HUDEP-2 (cell line): Measurements from ENCODE around the gene RHCG.

Experiments used
- DNase-seq, 76 experiments: peaks; one replicate each; lab custom pipeline; 2025; ENCODE audit not compliant: unreplicated experiment in 76 of 76; lab: John Stamatoyannopoulos, UW

The RHCG gene

DNA sequence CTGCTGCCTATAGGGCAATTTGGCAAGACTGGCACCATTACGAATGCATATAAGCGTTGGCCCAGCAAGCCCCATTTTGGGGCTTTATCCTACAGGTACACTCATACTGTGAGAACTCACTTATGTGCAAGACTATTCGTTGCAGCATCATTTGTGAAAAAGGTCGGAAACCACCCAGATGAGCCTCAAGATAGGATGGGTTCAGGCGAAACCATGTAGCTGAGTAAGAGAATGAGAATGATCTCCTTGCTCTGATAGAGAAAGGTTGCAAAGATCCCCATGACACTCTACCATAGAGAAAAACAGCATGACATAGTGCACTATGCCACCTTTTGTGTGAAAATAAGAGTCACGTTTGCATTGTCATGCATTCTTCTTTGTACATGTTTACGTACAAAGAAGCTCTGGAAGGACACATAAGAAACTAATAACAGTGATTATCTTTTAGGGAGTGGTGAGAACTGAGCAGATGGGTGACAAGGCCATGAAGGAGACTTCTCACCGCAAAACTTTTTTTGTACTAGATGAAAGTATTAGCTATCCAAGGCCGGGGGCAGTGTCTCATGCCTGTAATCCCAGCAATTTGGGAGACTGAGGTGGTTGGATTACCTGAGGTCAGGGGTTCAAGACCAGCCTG is 50.0 kb downstream of the RHCG start:
- DNase-seq: no peak

DNA sequence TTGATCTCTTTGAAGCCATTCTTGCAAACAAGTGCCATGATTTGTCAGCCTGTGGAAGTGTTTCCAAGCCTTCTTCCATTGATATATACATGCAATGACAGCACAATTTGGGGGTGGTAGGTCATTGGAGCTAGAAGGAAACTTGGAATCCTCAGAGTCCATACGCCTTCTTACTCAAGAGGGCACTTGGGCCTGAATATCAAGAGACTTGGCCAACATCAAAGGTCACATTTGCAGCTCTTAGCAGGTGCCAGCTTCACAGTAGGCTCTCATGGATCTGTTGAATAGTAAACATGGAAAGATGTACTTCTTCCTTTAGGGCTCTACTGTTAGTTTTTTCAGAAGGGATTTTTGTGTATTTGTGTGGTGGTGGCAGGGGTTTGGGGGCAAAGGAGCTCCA is 50.9 kb downstream of the RHCG start:
- no peak for DNase-seq

GRCh38 chr15:89444241-89445225 is 51.9 kb downstream of the RHCG start:
- DNase-seq: no peak

DNA sequence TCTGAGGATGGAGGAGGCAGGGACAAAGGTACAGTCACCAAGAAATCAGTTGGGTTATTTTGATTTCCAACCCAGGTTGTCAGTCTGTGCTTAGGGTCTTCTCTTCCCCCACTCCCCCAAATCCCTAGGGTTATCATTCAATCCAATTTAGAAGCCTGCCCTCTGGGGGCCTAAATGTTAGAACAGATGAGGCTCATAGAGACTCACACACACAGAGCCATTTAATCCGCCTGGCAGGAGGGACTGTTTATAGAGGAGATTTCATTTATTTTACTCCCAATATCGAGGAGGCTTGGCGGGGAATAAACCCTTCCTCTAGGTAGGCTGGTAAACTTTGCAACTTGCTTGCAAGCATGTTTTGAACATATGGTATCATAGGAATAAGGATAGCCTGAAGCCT is 52.8 kb downstream of the RHCG start:
- no peak for DNase-seq

GRCh38 chr15:89442671-89443307 is 53.6 kb downstream of the RHCG start:
- DNase-seq: peak in 51 of 76 experiments; percentile 2 to 66 (median 30)

GRCh38 chr15:89442155-89442554 is 54.2 kb downstream of the RHCG start:
- DNase-seq: no peak

DNA sequence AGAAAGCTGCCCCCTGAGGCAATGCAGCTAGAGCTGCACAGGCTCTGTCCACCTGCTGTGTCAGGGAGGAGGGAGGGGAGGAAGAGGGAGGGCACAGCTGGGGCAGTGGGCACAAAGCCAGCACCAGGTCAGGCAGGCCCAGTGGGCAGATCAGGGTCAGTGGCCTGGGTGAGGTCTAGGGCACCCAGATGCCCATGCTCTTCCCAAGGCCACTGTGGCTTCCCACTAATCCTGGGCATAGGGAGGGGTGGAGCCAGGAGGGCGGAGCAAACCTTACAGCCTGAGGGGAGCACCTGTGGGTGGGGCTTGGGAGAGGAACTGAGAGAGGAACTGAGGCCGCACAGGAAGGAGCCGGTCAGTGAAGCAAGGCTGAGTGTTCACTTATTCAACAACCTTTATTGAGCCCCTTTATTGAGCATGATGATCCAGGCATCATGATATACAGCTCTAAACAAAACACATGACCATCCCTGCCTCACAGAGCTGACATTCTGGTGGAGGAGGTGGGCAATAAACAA is 55.0 kb downstream of the RHCG start:
- DNase-seq: no peak

DNA sequence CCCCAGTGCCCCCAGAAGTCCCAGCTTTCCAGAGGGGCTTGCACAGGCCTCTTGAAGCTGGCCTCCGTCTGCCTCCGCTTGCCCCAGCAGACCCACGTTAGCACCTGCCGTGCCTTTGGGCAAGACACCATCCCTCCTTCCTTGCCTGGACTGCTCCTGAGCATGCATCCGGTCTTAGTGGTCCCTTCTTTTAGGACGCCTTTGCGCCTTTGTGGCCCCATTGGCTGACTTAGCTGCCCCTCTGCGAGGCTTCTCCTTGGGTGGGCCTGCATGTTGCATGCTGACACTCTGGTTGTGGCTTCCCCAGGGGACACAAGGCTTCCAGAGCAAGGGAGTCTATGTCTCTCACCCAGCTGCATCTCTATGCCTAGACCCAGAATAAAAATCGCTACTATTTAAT is 56.6 kb downstream of the RHCG start:
- DNase-seq: no peak

- no peak for DNase-seq
These were observed 59.6 kb downstream of the RHCG start for GRCh38 chr15:89436560-89437311.

- DNase-seq: no peak
These were observed 61.0 kb downstream of the RHCG start for GRCh38 chr15:89435362-89435761.

DNA sequence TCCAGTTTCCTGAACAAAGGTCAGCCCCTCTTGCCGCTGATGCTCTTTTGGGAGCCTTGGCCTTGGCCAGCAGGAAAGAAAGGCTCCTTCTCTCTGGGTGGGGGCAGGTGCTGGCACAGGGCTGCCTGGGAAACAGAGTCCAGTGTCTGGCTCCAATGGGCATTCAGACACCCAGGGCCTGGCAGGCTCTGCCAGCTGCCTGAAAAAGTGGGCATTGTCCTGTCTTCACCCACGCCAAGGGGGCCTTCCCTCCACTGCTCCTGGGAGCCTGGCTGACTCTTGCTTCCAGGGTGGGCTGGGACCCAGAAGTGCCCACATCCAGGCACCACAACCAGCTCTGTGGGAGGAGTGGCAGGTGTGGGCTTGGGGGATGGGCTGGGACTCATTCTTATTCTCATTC is 62.7 kb downstream of the RHCG start:
- DNase-seq: no peak

- peak in 71 of 76 experiments; percentile 9 to 96 (median 71) for DNase-seq
These were observed 65.6 kb downstream of the RHCG start for GRCh38 chr15:89430530-89431341.

DNA sequence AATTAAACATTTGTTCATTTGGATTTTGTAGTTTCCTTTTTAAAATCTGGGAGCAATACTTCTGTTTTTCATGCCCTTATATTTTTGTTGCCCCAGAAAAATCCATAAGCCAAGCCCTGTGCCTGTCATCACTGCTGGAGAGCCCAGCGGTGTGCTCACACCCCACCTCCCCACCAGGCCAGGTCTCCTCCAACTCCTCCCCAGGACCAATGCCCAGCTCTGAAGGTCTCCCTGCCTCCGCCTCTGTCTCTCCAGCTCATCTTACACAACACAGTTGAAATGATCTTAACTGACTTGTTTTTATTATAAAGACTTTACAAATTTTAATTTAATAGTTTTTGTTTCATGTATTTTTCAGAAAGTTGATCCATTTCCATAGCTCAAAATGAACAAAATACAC is 66.4 kb downstream of the RHCG start:
- no peak for DNase-seq

DNA sequence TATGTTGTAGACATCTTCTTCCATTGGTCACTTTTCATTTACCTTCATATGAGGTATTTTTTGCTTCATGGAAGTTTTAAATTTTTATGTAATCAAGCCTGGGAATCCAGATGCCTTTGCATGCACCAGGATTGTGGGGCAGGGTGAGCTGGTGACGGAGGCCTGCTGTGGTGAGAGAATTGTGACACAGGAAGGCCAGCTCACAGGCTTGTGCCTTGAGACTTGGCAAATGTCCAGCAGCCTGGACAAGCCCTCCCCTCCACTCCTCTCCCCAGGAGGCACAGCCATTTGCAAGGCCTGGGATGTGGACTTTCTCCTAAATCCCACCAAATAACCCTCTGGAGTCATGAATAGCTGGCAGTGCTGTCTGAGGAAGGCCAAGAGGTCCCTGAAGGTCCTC is 67.4 kb downstream of the RHCG start:
- no peak for DNase-seq

DNA sequence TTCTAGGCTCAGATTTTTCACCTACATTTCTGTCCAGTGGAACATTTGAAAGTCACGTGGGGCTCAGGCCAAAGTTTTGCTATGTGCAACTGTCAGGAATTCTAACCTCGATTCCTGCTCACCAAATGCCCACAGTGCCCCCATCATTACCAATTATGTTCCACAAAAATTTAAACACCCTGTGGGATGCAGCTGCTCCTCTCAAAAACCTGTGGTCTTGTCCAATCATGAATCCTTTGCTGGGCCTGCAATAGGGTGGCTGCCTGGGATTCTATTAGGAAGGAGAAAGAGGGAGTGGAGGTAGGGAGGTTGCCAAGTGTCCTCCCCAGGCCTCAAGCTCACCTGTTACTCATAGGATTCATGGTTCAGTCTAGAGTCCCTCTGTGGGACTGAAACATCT is 68.1 kb downstream of the RHCG start:
- DNase-seq: no peak

GRCh38 chr15:89426500-89426899 is 69.9 kb downstream of the RHCG start:
- DNase-seq: no peak

DNA sequence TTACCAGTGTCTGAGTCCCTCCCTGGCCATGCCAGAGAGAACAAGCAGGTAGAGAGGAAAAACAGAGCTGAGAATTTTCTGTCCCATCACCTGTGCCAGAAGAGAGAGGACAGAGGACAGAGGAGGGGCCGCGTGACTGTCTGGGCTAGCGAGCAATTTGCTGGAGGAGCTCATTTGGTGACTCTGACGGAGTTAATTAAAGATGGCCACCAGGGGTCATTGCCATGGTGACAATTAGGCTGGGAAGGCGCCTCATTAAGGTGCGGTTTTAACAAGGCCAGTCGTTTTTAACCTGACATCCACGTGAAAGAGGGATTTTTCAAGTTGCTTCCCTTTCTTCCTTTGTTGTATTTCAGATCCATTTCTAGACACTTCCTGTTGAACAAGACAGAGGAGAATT is 72.4 kb downstream of the RHCG start:
- no peak for DNase-seq
